Epithelial cell of proximal tubule (primary cell): ENCODE data around the gene OXER1. TPM values are rescaled to one million over a fixed set of nuclear protein-coding genes. Genes with fewer than 3 reads are reported as not detected.

ENCODE experiments used
- DNase-seq: peaks from one replicate; pipeline ENCODE4 v3.0.0-alpha.2; 2011; ENCODE audit warnings: low read depth
- H3K4me3 ChIP-seq: 2 replicates; pipeline ENCODE4 v1.5.1; 2011; ENCODE audit warnings: low read depth, mild to moderate bottlenecking, low read length
- CTCF ChIP-seq: conservative IDR thresholded peaks from 2 replicates; pipeline ENCODE4 v1.5.1; 2012; ENCODE audit warnings: low read depth, mild to moderate bottlenecking, low read length
- total RNA-seq: library from RNA; depleted of rRNA; stranded (reverse); fragments of >200 nt; gene quantifications from 2 replicates; pipeline ENCODE4 v1.2.3, GENCODE V29; 2015

The OXER1 gene
- total RNA-seq, 1 donor from 2014 or later: not detected

- TF ChIP-seq CTCF: no peak
- no peak for DNase-seq
- no peak overlapping the region for H3K4me3 ChIP-seq
Measured at GRCh38 chr2:42788882-42789281, 24.9 kb upstream of the OXER1 start.

- H3K4me3 ChIP-seq: no peak overlapping the region
- TF ChIP-seq CTCF: no peak
- no peak for DNase-seq
Measured at GRCh38 chr2:42788478-42788793, 24.5 kb upstream of the OXER1 start.

- DNase-seq: no peak
- H3K4me3 ChIP-seq: no peak overlapping the region
- TF ChIP-seq CTCF: no peak
Measured at GRCh38 chr2:42787788-42788477, 24.0 kb upstream of the OXER1 start.

- no peak overlapping the region for H3K4me3 ChIP-seq
- DNase-seq: no peak
- no peak for TF ChIP-seq CTCF
Measured at GRCh38 chr2:42787424-42787787, 23.5 kb upstream of the OXER1 start.

- DNase-seq: no peak
- TF ChIP-seq CTCF: no peak
- no peak overlapping the region for H3K4me3 ChIP-seq
Measured at GRCh38 chr2:42786561-42787345, 22.8 kb upstream of the OXER1 start.

- no peak for DNase-seq
- no peak for TF ChIP-seq CTCF
- no peak overlapping the region for H3K4me3 ChIP-seq
Measured at GRCh38 chr2:42784204-42784880, 20.4 kb upstream of the OXER1 start.

GRCh38 chr2:42783511-42783910 lies 19.6 kb upstream of the OXER1 start:
- no peak overlapping the region for H3K4me3 ChIP-seq
- no peak for TF ChIP-seq CTCF
- DNase-seq: no peak
